Measurements from ENCODE around the gene TNFRSF1B.

The TNFRSF1B gene

GRCh38 chr1:12204754-12205658 is 38.2 kb downstream of the TNFRSF1B start:
- H3K9me3 ChIP-seq (replicated peaks; ENCODE audit: insufficient read depth, low read length) = no peaks in the 10 kb centered on the region
- no peak overlapping the region for H3K9ac ChIP-seq (ENCODE audit: low read length)
- no peak overlapping the region for H3K4me3 ChIP-seq (ENCODE audit: low read length)
- H3K4me2 ChIP-seq (ENCODE audit: low read depth, low read length) = no peak overlapping the region
- no peaks in the 10 kb centered on the region for H4K20me1 ChIP-seq (ENCODE audit: insufficient read depth, low read length)
- H3K9me2 ChIP-seq (replicated peaks; ENCODE audit: insufficient read depth, low read length) = no peaks in the 10 kb centered on the region
- H3K79me2 ChIP-seq (ENCODE audit: low read length) = no peaks in the 10 kb centered on the region
- no peaks in the 10 kb centered on the region for H3K36me3 ChIP-seq (replicated peaks; ENCODE audit: insufficient read depth, low read length)
- H3K4me1 ChIP-seq (ENCODE audit: low read length) = peaks cover 11% of the 10 kb centered on the region
- TF ChIP-seq CTCF (IDR thresholded peaks at IDR 0.05; ENCODE audit: low read length) (no peak), EZH2phosphoT487 (IDR thresholded peaks at IDR 0.05; ENCODE audit: low read length) (no peak), EZH2 (optimal IDR thresholded peaks at IDR 0.05; ENCODE audit: low read depth, low read length) (no peak)
- H3K27ac ChIP-seq (ENCODE audit: low read length) = no peak overlapping the region
- no peak overlapping the region for H2AFZ ChIP-seq (ENCODE audit: low read length)
- peaks cover 6% of the 10 kb centered on the region for H3F3A ChIP-seq (ENCODE audit: insufficient read depth, low read length)
- DNase-seq = no peak
- no peaks in the 10 kb centered on the region for H3K27me3 ChIP-seq (replicated peaks; ENCODE audit: insufficient read depth, low read length)

- no peak overlapping the region for H3K27ac ChIP-seq (ENCODE audit: low read length)
- H4K20me1 ChIP-seq (ENCODE audit: insufficient read depth, low read length) = no peaks in the 10 kb centered on the region
- no peaks in the 10 kb centered on the region for H3K9me2 ChIP-seq (replicated peaks; ENCODE audit: insufficient read depth, low read length)
- H3K36me3 ChIP-seq (replicated peaks; ENCODE audit: insufficient read depth, low read length) = no peaks in the 10 kb centered on the region
- H3K4me3 ChIP-seq (ENCODE audit: low read length) = no peak overlapping the region
- H3K79me2 ChIP-seq (ENCODE audit: low read length) = no peaks in the 10 kb centered on the region
- no peak overlapping the region for H3K4me2 ChIP-seq (ENCODE audit: low read depth, low read length)
- H2AFZ ChIP-seq (ENCODE audit: low read length) = no peak overlapping the region
- TF ChIP-seq CTCF (IDR thresholded peaks at IDR 0.05; ENCODE audit: low read length) = no peak
- no peak for TF ChIP-seq EZH2 (optimal IDR thresholded peaks at IDR 0.05; ENCODE audit: low read depth, low read length)
- no peak for TF ChIP-seq EZH2phosphoT487 (IDR thresholded peaks at IDR 0.05; ENCODE audit: low read length)
- H3K27me3 ChIP-seq (replicated peaks; ENCODE audit: insufficient read depth, low read length) = no peaks in the 10 kb centered on the region
- no peak for DNase-seq
- H3K9ac ChIP-seq (ENCODE audit: low read length) = no peak overlapping the region
- H3F3A ChIP-seq (ENCODE audit: insufficient read depth, low read length) = peaks cover 17% of the 10 kb centered on the region
- no peaks in the 10 kb centered on the region for H3K9me3 ChIP-seq (replicated peaks; ENCODE audit: insufficient read depth, low read length)
- peaks cover 21% of the 10 kb centered on the region for H3K4me1 ChIP-seq (ENCODE audit: low read length)
Measured at GRCh38 chr1:12206238-12206637, 39.4 kb downstream of the TNFRSF1B start.

- no peaks in the 10 kb centered on the region for H3K9me3 ChIP-seq (replicated peaks; ENCODE audit: insufficient read depth, low read length)
- H3F3A ChIP-seq (ENCODE audit: insufficient read depth, low read length) = peaks cover 20% of the 10 kb centered on the region
- H3K27ac ChIP-seq (ENCODE audit: low read length) = no peak overlapping the region
- H2AFZ ChIP-seq (ENCODE audit: low read length) = no peak overlapping the region
- no peak overlapping the region for H3K4me2 ChIP-seq (ENCODE audit: low read depth, low read length)
- H3K79me2 ChIP-seq (ENCODE audit: low read length) = no peaks in the 10 kb centered on the region
- H3K4me3 ChIP-seq (ENCODE audit: low read length) = no peak overlapping the region
- no peaks in the 10 kb centered on the region for H3K9me2 ChIP-seq (replicated peaks; ENCODE audit: insufficient read depth, low read length)
- no peaks in the 10 kb centered on the region for H4K20me1 ChIP-seq (ENCODE audit: insufficient read depth, low read length)
- TF ChIP-seq EZH2 (optimal IDR thresholded peaks at IDR 0.05; ENCODE audit: low read depth, low read length) (no peak), CTCF (IDR thresholded peaks at IDR 0.05; ENCODE audit: low read length) (no peak), EZH2phosphoT487 (IDR thresholded peaks at IDR 0.05; ENCODE audit: low read length) (no peak)
- no peak for DNase-seq
- H3K36me3 ChIP-seq (replicated peaks; ENCODE audit: insufficient read depth, low read length) = no peaks in the 10 kb centered on the region
- H3K4me1 ChIP-seq (ENCODE audit: low read length) = peaks cover 22% of the 10 kb centered on the region
- H3K9ac ChIP-seq (ENCODE audit: low read length) = no peak overlapping the region
- 0 out of 2 replicates have a peak, but pooled peaks cover under 1% of the 10 kb centered on the region for H3K27me3 ChIP-seq (replicated peaks; ENCODE audit: insufficient read depth, low read length)
Measured at GRCh38 chr1:12206792-12207424, 40.1 kb downstream of the TNFRSF1B start.
